HepG2 (cell line): ENCODE measurements around the gene BMPR2. TPM values are rescaled to one million over a fixed set of nuclear protein-coding genes. Genes with fewer than 3 reads are reported as not detected.

Experiments used
- CENPBD1 ChIP-seq: sonication (generic); formaldehyde crosslinking; IDR thresholded peaks from 2 replicates; pipeline ENCODE4 v1.8.0; 2022; ENCODE audit warnings: missing genetic modification reagents, low read depth, mild to moderate bottlenecking, borderline replicate concordance
- CHD4 ChIP-seq: fragments of 200-600 bp; sonication (generic); IDR thresholded peaks from 2 replicates; pipeline ENCODE4 v1.7.0; 2017; ENCODE audit warnings: mild to moderate bottlenecking, low read length, borderline replicate concordance
- DMAP1 ChIP-seq: IDR thresholded peaks from 2 replicates; pipeline ENCODE4 v1.6.1; 2016
- EHMT2 ChIP-seq: fragments of 200-600 bp; sonication (generic); IDR thresholded peaks from 2 replicates; pipeline ENCODE4 v1.7.0; 2017; ENCODE audit warnings: antibody characterized with exemption, low read depth, low read length, borderline replicate concordance
- ESRRA ChIP-seq: sonication (generic); formaldehyde crosslinking; IDR thresholded peaks from 2 replicates; pipeline ENCODE4 v1.5.1; 2020; ENCODE audit warnings: mild to moderate bottlenecking, low read depth, missing genetic modification reagents
- GABPB1 ChIP-seq: IDR thresholded peaks from 2 replicates; pipeline ENCODE4 v1.6.1; 2016; ENCODE audit warnings: mild to moderate bottlenecking, missing genetic modification reagents, moderate library complexity, missing compliant biosample characterization
- GLI4 ChIP-seq: sonication (generic); formaldehyde crosslinking; IDR thresholded peaks from 2 replicates; pipeline ENCODE4 v1.5.1; 2020; ENCODE audit warnings: missing genetic modification reagents, mild to moderate bottlenecking, moderate library complexity, borderline replicate concordance
- HES4 ChIP-seq: sonication (generic); formaldehyde crosslinking; IDR thresholded peaks from 2 replicates; pipeline ENCODE4 v1.9.0; 2021; ENCODE audit warnings: mild to moderate bottlenecking, missing genetic modification reagents, borderline replicate concordance
- HHEX ChIP-seq: IDR thresholded peaks from 2 replicates; pipeline ENCODE4 v1.6.1; 2016; ENCODE audit warnings: control low read depth
- HNF1B ChIP-seq: sonication (generic); formaldehyde crosslinking; IDR thresholded peaks from 2 replicates; pipeline ENCODE4 v1.5.1; 2020; ENCODE audit warnings: mild to moderate bottlenecking, moderate library complexity, missing genetic modification reagents
- MAFK ChIP-seq, 2 experiments: IDR thresholded peaks in 1 of 2; conservative IDR thresholded peaks in 1 of 2; 2 replicates each; pipeline ENCODE4 v1.6.1; 2011; ENCODE audit warnings: improper control_type of control experiment in 2 of 2, low read length in 2 of 2
- MTERF4 ChIP-seq: sonication (generic); formaldehyde crosslinking; IDR thresholded peaks from 2 replicates; pipeline ENCODE4 v1.8.0; 2023; ENCODE audit warnings: mild to moderate bottlenecking, missing genetic modification reagents
- NFE2L2 ChIP-seq: fragments of 150-350 bp; IDR thresholded peaks from 2 replicates; pipeline ENCODE4 v1.6.1; 2014; ENCODE audit warnings: low read length
- NRL ChIP-seq: sonication (generic); formaldehyde crosslinking; IDR thresholded peaks from 2 replicates; pipeline ENCODE4 v1.5.0; 2020; ENCODE audit warnings: missing genetic modification reagents, mild to moderate bottlenecking, moderate library complexity, borderline replicate concordance
- PREB ChIP-seq: sonication (generic); formaldehyde crosslinking; IDR thresholded peaks from 2 replicates; pipeline ENCODE4 v1.4.0; 2020; ENCODE audit warnings: missing genetic modification reagents
- SALL2 ChIP-seq: sonication (generic); formaldehyde crosslinking; IDR thresholded peaks from 2 replicates; pipeline ENCODE4 v1.8.1; 2023; ENCODE audit warnings: mild to moderate bottlenecking, missing genetic modification reagents, inconsistent platforms
- SMAD1 ChIP-seq: sonication (generic); formaldehyde crosslinking; IDR thresholded peaks from 2 replicates; pipeline ENCODE4 v1.4.0; 2020; ENCODE audit warnings: missing genetic modification reagents, low read depth, mild to moderate bottlenecking, borderline replicate concordance
- SOX13 ChIP-seq, 3 experiments: fragments of 450-650 bp in 1 of 3; sonication (generic) in 1 of 3; formaldehyde crosslinking in 1 of 3; IDR thresholded peaks in 2 of 3; conservative IDR thresholded peaks in 1 of 3; 2 replicates each; pipeline versions ENCODE4 v1.5.0 to v1.6.1; 2016 to 2020; ENCODE audit warnings: antibody characterized with exemption in 1 of 3, mild to moderate bottlenecking in 1 of 3, missing compliant biosample characterization in 1 of 3, missing genetic modification reagents in 1 of 3, moderate library complexity in 1 of 3
- TCF7L2 ChIP-seq: IDR thresholded peaks from 2 replicates; pipeline ENCODE4 v1.6.1; 2011; ENCODE audit warnings: mild to moderate bottlenecking, low read depth, low read length, moderate library complexity
- TMF1 ChIP-seq: sonication (generic); formaldehyde crosslinking; IDR thresholded peaks from 2 replicates; pipeline ENCODE4 v1.8.1; 2022; ENCODE audit warnings: low read depth, missing genetic modification reagents
- ZNF253 ChIP-seq: sonication (generic); formaldehyde crosslinking; IDR thresholded peaks from 2 replicates; pipeline ENCODE4 v1.8.0; 2022; ENCODE audit warnings: mild to moderate bottlenecking, missing genetic modification reagents, borderline replicate concordance
- ZNF264 ChIP-seq: sonication (generic); formaldehyde crosslinking; IDR thresholded peaks from 2 replicates; pipeline ENCODE4 v1.4.0; 2020; ENCODE audit warnings: missing genetic modification reagents
- ZNF790 ChIP-seq: sonication (generic); formaldehyde crosslinking; IDR thresholded peaks from 2 replicates; pipeline ENCODE4 v1.8.0; 2022; ENCODE audit warnings: missing genetic modification reagents, mild to moderate bottlenecking, borderline replicate concordance
- ZSCAN20 ChIP-seq: sonication (generic); formaldehyde crosslinking; IDR thresholded peaks from 2 replicates; pipeline ENCODE4 v1.4.0; 2020; ENCODE audit warnings: missing genetic modification reagents, mild to moderate bottlenecking, borderline replicate concordance
- polyA plus RNA-seq, 8 experiments: library from polyadenylated mRNA; depleted of rRNA in 3 of 8; stranded (reverse) in 7 of 8; unstranded in 1 of 8; fragments of >200 nt; fragmentation: Illumina TruSeq in 4 of 8; extraction: Trizol in 4 of 8; gene quantifications; 2 replicates each; pipeline versions ENCODE4 v1.2.1 to v1.2.3, GENCODE V29; 2011 to 2016; ENCODE audit warnings: low read depth in 4 of 8, missing spikeins in 1 of 8, mixed read lengths in 1 of 8; ENCODE audit not compliant: insufficient read depth in 1 of 8
- total RNA-seq, 5 experiments: library from RNA; depleted of rRNA; stranded (reverse); fragments of >200 nt; fragmentation: Illumina TruSeq; extraction: Trizol; gene quantifications; 2 replicates each; pipeline ENCODE4 v1.2.3, GENCODE V29; 2016; ENCODE audit warnings: low read depth in 1 of 5

Gene BMPR2
- total and polyA plus RNA-seq, 2 of the 13 experiments (the other 11 are each of a cell fraction or from before 2014, with no cell fraction given) = 5.5 to 10.3 TPM

GRCh38 chr2:202588647-202589581, 212.8 kb downstream of the BMPR2 start (continued):
- TF ChIP-seq MTERF4 (CRISPR knock-in tag) (no peak), NFE2L2 (no peak), CENPBD1 (CRISPR knock-in tag) (no peak), SALL2 (CRISPR knock-in tag) (no peak), SOX13 (IDR thresholded peaks at IDR 0.05) (peak; percentile 58; the same call in 1 of the 2 replicates), SOX13 (CRISPR knock-in tag; conservative IDR thresholded peaks at IDR 0.05 in 1 of 2, IDR thresholded peaks at IDR 0.05 in 1 of 2) (peak in 1 of 2 experiments; percentile 69; a peak in 2 of 4 replicates), ZNF264 (CRISPR knock-in tag) (no peak), ZSCAN20 (CRISPR knock-in tag) (no peak), TCF7L2 (no peak), ESRRA (CRISPR knock-in tag) (peak; percentile 66; the same call in 1 of the 2 replicates), HES4 (CRISPR knock-in tag) (peak; percentile 75; the same call in 1 of the 2 replicates), NRL (CRISPR knock-in tag) (0 out of 2 replicates have a peak, but pooled peaks have one; percentile 77), GLI4 (peak; percentile 66; the same call in 1 of the 2 replicates), DMAP1 (CRISPR knock-in tag) (peak; percentile 23; the same call in 1 of the 2 replicates), EHMT2 (no peak), HHEX (CRISPR knock-in tag) (no peak), GABPB1 (CRISPR knock-in tag) (no peak), CHD4 (no peak), ZNF790 (CRISPR knock-in tag) (no peak), PREB (CRISPR knock-in tag) (no peak), MAFK (conservative IDR thresholded peaks at IDR 0.05 in 1 of 2, IDR thresholded peaks at IDR 0.05 in 1 of 2; ENCODE audit: low read length in 2 of 2) (no peak), SMAD1 (CRISPR knock-in tag) (no peak), TMF1 (no peak), HNF1B (CRISPR knock-in tag) (peak; percentile 90), ZNF253 (CRISPR knock-in tag) (no peak)
